HUES64 (cell line): ENCODE data around the gene PPARG.
"Not testable (repeated sequence)": the region's sequence is repeated elsewhere in the genome, so short reads cannot be mapped to it uniquely, and the experiment has no call there.

Experiments
- H3K27ac ChIP-seq: 2 replicates; pipeline ENCODE4 v1.7.0; 2013; ENCODE audit warnings: low read depth, low read length, inconsistent platforms
- H3K27me3 ChIP-seq: 2 replicates; pipeline ENCODE4 v1.6.1; 2013; ENCODE audit warnings: mild to moderate bottlenecking, low read length; ENCODE audit not compliant: insufficient read depth
- H3K36me3 ChIP-seq: 2 replicates; pipeline ENCODE4 v1.6.1; 2013; ENCODE audit warnings: mild to moderate bottlenecking, low read length; ENCODE audit not compliant: insufficient read depth
- H3K4me1 ChIP-seq: 2 replicates; pipeline ENCODE4 v1.6.1; 2013; ENCODE audit warnings: mild to moderate bottlenecking, low read length, moderate library complexity; ENCODE audit not compliant: insufficient read depth
- H3K4me3 ChIP-seq: 2 replicates; pipeline ENCODE4 v1.5.1; 2013; ENCODE audit warnings: mild to moderate bottlenecking, low read length, moderate library complexity
- H3K9ac ChIP-seq: 2 replicates; pipeline ENCODE4 v1.6.1; 2013; ENCODE audit warnings: mild to moderate bottlenecking, low read depth, low read length
- H3K9me3 ChIP-seq: 2 replicates; pipeline ENCODE4 v1.6.1; 2013; ENCODE audit warnings: low read depth, low read length; ENCODE audit not compliant: insufficient read depth
- WGBS: fragments of 150-250, 120-280 bp; methylation state at CpG from one replicate; pipeline ENCODE4 v1.1.7; 2013; ENCODE audit warnings: missing lambda C conversion rate; 5-methylcytosine and 5-hydroxymethylcytosine counted together

The PPARG gene

GRCh38 chr3:12279591-12280326 is 9.1 kb upstream of the PPARG start:
- Histone ChIP-seq H3K4me1 (no peaks in the 10 kb centered on the region), H3K27me3 (0 out of 2 replicates have a peak, but pooled peaks cover 3% of the 10 kb centered on the region), H3K9me3 (no peaks in the 10 kb centered on the region), H3K4me3 (no peak overlapping the region), H3K36me3 (no peaks in the 10 kb centered on the region), H3K27ac (no peak overlapping the region), H3K9ac (no peak overlapping the region)
- 98% methylated on average over 9 of the region's 10 CpGs for WGBS

GRCh38 chr3:12280357-12280806 is 8.5 kb upstream of the PPARG start:
- WGBS, result 87% methylated on average over 8 of the region's 9 CpGs
- no peak overlapping the region for H3K27ac ChIP-seq
- H3K9me3 ChIP-seq, result no peaks in the 10 kb centered on the region
- peaks cover 9% of the 10 kb centered on the region for H3K27me3 ChIP-seq
- H3K9ac ChIP-seq, result no peak overlapping the region
- no peak overlapping the region for H3K4me3 ChIP-seq
- no peaks in the 10 kb centered on the region for H3K4me1 ChIP-seq
- no peaks in the 10 kb centered on the region for H3K36me3 ChIP-seq

- WGBS, result no CpG with 5 or more reads among the region's 2 CpGs
Measured at GRCh38 chr3:12284591-12284990, 4.3 kb upstream of the PPARG start.

GRCh38 chr3:12285003-12285555 is 3.8 kb upstream of the PPARG start:
- Histone ChIP-seq H3K4me3 (no peak overlapping the region), H3K36me3 (no peaks in the 10 kb centered on the region), H3K27me3 (peaks cover 55% of the 10 kb centered on the region), H3K9me3 (no peaks in the 10 kb centered on the region), H3K4me1 (0 out of 2 replicates have a peak, but pooled peaks cover 3% of the 10 kb centered on the region), H3K27ac (no peak overlapping the region), H3K9ac (no peak overlapping the region)
- 94% methylated on average over 5 of the region's 5 CpGs for WGBS

More at GRCh38 chr3:12284591-12284990, 4.3 kb upstream of the PPARG start:
- no peak overlapping the region for H3K27ac ChIP-seq
- H3K4me3 ChIP-seq, result no peak overlapping the region
- no peaks in the 10 kb centered on the region for H3K9me3 ChIP-seq
- H3K9ac ChIP-seq, result no peak overlapping the region
- H3K4me1 ChIP-seq, result 0 out of 2 replicates have a peak, but pooled peaks cover 3% of the 10 kb centered on the region
- H3K36me3 ChIP-seq, result no peaks in the 10 kb centered on the region
- H3K27me3 ChIP-seq, result peaks cover 50% of the 10 kb centered on the region

- H3K27me3 ChIP-seq, result peaks cover 62% of the 10 kb centered on the region
- not testable (repeated sequence) for H3K9ac ChIP-seq, H3K36me3 ChIP-seq, H3K4me1 ChIP-seq, H3K27ac ChIP-seq, H3K9me3 ChIP-seq, H3K4me3 ChIP-seq
- WGBS, result 95% methylated on average over 7 of the region's 7 CpGs
Measured at GRCh38 chr3:12285779-12286178, 3.1 kb upstream of the PPARG start.

- no peak overlapping the region for H3K27ac ChIP-seq
- H3K27me3 ChIP-seq, result peaks cover 69% of the 10 kb centered on the region
- H3K9me3 ChIP-seq, result no peaks in the 10 kb centered on the region
- 93% methylated on average over 12 of the region's 12 CpGs for WGBS
- H3K4me3 ChIP-seq, result no peak overlapping the region
- H3K9ac ChIP-seq, result no peak overlapping the region
- H3K36me3 ChIP-seq, result no peaks in the 10 kb centered on the region
- 0 out of 2 replicates have a peak, but pooled peaks cover 3% of the 10 kb centered on the region for H3K4me1 ChIP-seq
Measured at GRCh38 chr3:12286504-12286903, 2.4 kb upstream of the PPARG start.

- 29% methylated on average over 33 of the region's 33 CpGs for WGBS
- H3K27ac ChIP-seq, result no peak overlapping the region
- peak overlapping the region; percentile 46 for H3K4me3 ChIP-seq
Measured at GRCh38 chr3:12286927-12287726, 1.7 kb upstream of the PPARG start.

GRCh38 chr3:12287727-12288181 is 1.1 kb upstream of the PPARG start:
- 0 out of 2 replicates have a peak, but pooled peaks cover 3% of the 10 kb centered on the region for H3K4me1 ChIP-seq
- peak overlapping the region; percentile 55 for H3K4me3 ChIP-seq
- WGBS, result under 1% methylated on average over 47 of the region's 63 CpGs
- H3K27me3 ChIP-seq, result peaks cover 82% of the 10 kb centered on the region
- H3K27ac ChIP-seq, result no peak overlapping the region
- H3K9ac ChIP-seq, result no peak overlapping the region
- H3K9me3 ChIP-seq, result no peaks in the 10 kb centered on the region
- no peaks in the 10 kb centered on the region for H3K36me3 ChIP-seq

More at GRCh38 chr3:12286927-12287726, 1.7 kb upstream of the PPARG start:
- 0 out of 2 replicates have a peak, but pooled peaks cover 3% of the 10 kb centered on the region for H3K4me1 ChIP-seq
- H3K9ac ChIP-seq, result no peak overlapping the region
- no peaks in the 10 kb centered on the region for H3K36me3 ChIP-seq
- peaks cover 75% of the 10 kb centered on the region for H3K27me3 ChIP-seq
- H3K9me3 ChIP-seq, result no peaks in the 10 kb centered on the region

- 0 out of 2 replicates have a peak, but pooled peaks cover 3% of the 10 kb centered on the region for H3K4me1 ChIP-seq
- peaks cover 89% of the 10 kb centered on the region for H3K27me3 ChIP-seq
- no peak overlapping the region for H3K9ac ChIP-seq
- H3K9me3 ChIP-seq, result no peaks in the 10 kb centered on the region
- H3K4me3 ChIP-seq, result no peak overlapping the region
- no peak overlapping the region for H3K27ac ChIP-seq
- no peaks in the 10 kb centered on the region for H3K36me3 ChIP-seq
- WGBS, result 78% methylated on average over 3 of the region's 3 CpGs
Measured at GRCh38 chr3:12289524-12289923, 654 bp downstream of the PPARG start.

- peaks cover 61% of the 10 kb centered on the region for H3K27me3 ChIP-seq
- H3K4me1 ChIP-seq, result 0 out of 2 replicates have a peak, but pooled peaks cover 3% of the 10 kb centered on the region
- H3K36me3 ChIP-seq, result no peaks in the 10 kb centered on the region
- WGBS, result 83% methylated on average over 9 of the region's 9 CpGs
- H3K4me3 ChIP-seq, result no peak overlapping the region
- no peaks in the 10 kb centered on the region for H3K9me3 ChIP-seq
- H3K9ac ChIP-seq, result no peak overlapping the region
- H3K27ac ChIP-seq, result no peak overlapping the region
Measured at GRCh38 chr3:12292770-12293169, 3.9 kb downstream of the PPARG start.
